Activated gamma-delta T cell treated with Interleukin-2 at 50 U/mL for 16 hours (primary cell): Measurements from ENCODE around the gene PSMB9.
"Not testable (repeated sequence)": the region's sequence is repeated elsewhere in the genome, so short reads cannot be mapped to it uniquely, and the experiment has no call there.

Experiments used
- DNase-seq: peaks from one replicate; pipeline ENCODE4 v3.0.0-alpha.2; 2020

PSMB9 gene

GRCh38 chr6:32853541-32854375 lies at the start of gene PSMB9, which contains the start of gene TAP1:
Gene PSMB9 (plus strand): TSS chr6:32854192. CDS start chr6:32854230, 38 bp downstream.
Gene TAP1 (minus strand): TSS chr6:32853704. CDS start chr6:32853636, 68 bp downstream.
- DNase-seq = peak; percentile 90

- DNase-seq = not testable (repeated sequence)
Measured at GRCh38 chr6:32805404-32805803, 48.6 kb upstream of the PSMB9 start.

- DNase-seq = no peak
Measured at GRCh38 chr6:32807020-32807580, 46.9 kb upstream of the PSMB9 start.

- no peak for DNase-seq
Measured at GRCh38 chr6:32809171-32809570, 44.8 kb upstream of the PSMB9 start.

GRCh38 chr6:32814145-32814544 lies 39.8 kb upstream of the PSMB9 start:
- DNase-seq = no peak

GRCh38 chr6:32815115-32815514 lies 38.9 kb upstream of the PSMB9 start:
- no peak for DNase-seq

- no peak for DNase-seq
Measured at GRCh38 chr6:32815996-32816395, 38.0 kb upstream of the PSMB9 start.

GRCh38 chr6:32816746-32817204 lies 37.2 kb upstream of the PSMB9 start, which contains the start of gene HLA-DOB:
Gene HLA-DOB (minus strand): TSS chr6:32817002. CDS start chr6:32816951, 51 bp downstream.
- no peak for DNase-seq

GRCh38 chr6:32818867-32819266 lies 35.1 kb upstream of the PSMB9 start:
- DNase-seq = no peak

- no peak for DNase-seq
Measured at GRCh38 chr6:32819729-32820128, 34.3 kb upstream of the PSMB9 start.

- DNase-seq = no peak
Measured at GRCh38 chr6:32825966-32826365, 28.0 kb upstream of the PSMB9 start.

GRCh38 chr6:32827025-32827424 lies 27.0 kb upstream of the PSMB9 start:
- DNase-seq = no peak

- DNase-seq = no peak
Measured at GRCh38 chr6:32829495-32829894, 24.5 kb upstream of the PSMB9 start.

GRCh38 chr6:32830017-32830416 lies 24.0 kb upstream of the PSMB9 start:
- no peak for DNase-seq

GRCh38 chr6:32830936-32831335 lies 23.1 kb upstream of the PSMB9 start:
- no peak for DNase-seq

GRCh38 chr6:32832535-32832934 lies 21.5 kb upstream of the PSMB9 start:
- DNase-seq = no peak

- no peak for DNase-seq
Measured at GRCh38 chr6:32833664-32834063, 20.3 kb upstream of the PSMB9 start.

GRCh38 chr6:32835167-32835893 lies 18.7 kb upstream of the PSMB9 start:
- no peak for DNase-seq

GRCh38 chr6:32836873-32837272 lies 17.1 kb upstream of the PSMB9 start:
- no peak for DNase-seq

- DNase-seq = no peak
Measured at GRCh38 chr6:32837651-32838113, 16.3 kb upstream of the PSMB9 start.

GRCh38 chr6:32838114-32838958 lies 15.7 kb upstream of the PSMB9 start, which contains the start of gene TAP2:
Gene TAP2 (minus strand): TSS chr6:32838739. CDS start chr6:32838233, 506 bp downstream.
- DNase-seq = peak; percentile 99

- DNase-seq = no peak
Measured at GRCh38 chr6:32839356-32839755, 14.6 kb upstream of the PSMB9 start.
